Hepatocyte (in vitro differentiated cells): ENCODE results near the gene MRPS27. TPM values are rescaled to one million over a fixed set of nuclear protein-coding genes. Genes with fewer than 3 reads are reported as not detected.

ENCODE experiments used
- DNase-seq: peaks from one replicate; pipeline ENCODE4 v3.0.0-alpha.2; 2016; ENCODE audit warnings: low spot score
- H2AFZ ChIP-seq: fragments of 200-600 bp; sonication (generic); 2 replicates; pipeline ENCODE4 v1.6.0; 2016; ENCODE audit warnings: antibody characterized with exemption, mild to moderate bottlenecking
- H3K27ac ChIP-seq: fragments of 200-600 bp; sonication (generic); 2 replicates; pipeline ENCODE4 v1.5.1; 2016; ENCODE audit warnings: mild to moderate bottlenecking
- H3K27me3 ChIP-seq: fragments of 200-600 bp; sonication (generic); 2 replicates; pipeline ENCODE4 v1.6.1; 2016
- H3K36me3 ChIP-seq: fragments of 200-600 bp; sonication (generic); replicated peaks from 2 replicates; pipeline ENCODE4 v1.5.1; 2016; ENCODE audit warnings: low read depth; ENCODE audit not compliant: insufficient read depth
- H3K4me1 ChIP-seq: fragments of 200-600 bp; sonication (generic); 2 replicates; pipeline ENCODE4 v1.5.1; 2016; ENCODE audit warnings: mild to moderate bottlenecking, moderate library complexity; ENCODE audit not compliant: insufficient read depth
- H3K4me2 ChIP-seq: fragments of 200-600 bp; sonication (generic); 2 replicates; pipeline ENCODE4 v1.6.0; 2016
- H3K4me3 ChIP-seq: fragments of 200-600 bp; sonication (generic); 2 replicates; pipeline ENCODE4 v1.5.1; 2016; ENCODE audit warnings: mild to moderate bottlenecking
- H3K79me2 ChIP-seq: fragments of 200-600 bp; sonication (generic); 2 replicates; pipeline ENCODE4 v1.6.0; 2017; ENCODE audit warnings: mild to moderate bottlenecking
- H3K9me2 ChIP-seq: fragments of 200-600 bp; sonication (generic); replicated peaks from 2 replicates; pipeline ENCODE4 v1.6.0; 2017; ENCODE audit warnings: mild to moderate bottlenecking; ENCODE audit not compliant: insufficient read depth
- H3K9me3 ChIP-seq: fragments of 200-600 bp; sonication (generic); 2 replicates; pipeline ENCODE4 v1.5.1; 2016; ENCODE audit warnings: low read depth, mild to moderate bottlenecking
- H4K20me1 ChIP-seq: fragments of 200-600 bp; sonication (generic); 2 replicates; pipeline ENCODE4 v1.6.0; 2016; ENCODE audit warnings: mild to moderate bottlenecking; ENCODE audit not compliant: insufficient read depth, poor library complexity, severe bottlenecking
- EZH2 ChIP-seq: fragments of 200-600 bp; sonication (generic); IDR thresholded peaks from 2 replicates; pipeline ENCODE4 v1.6.1; 2016; ENCODE audit warnings: antibody characterized with exemption, mild to moderate bottlenecking, borderline replicate concordance
- EZH2phosphoT487 ChIP-seq: fragments of 200-600 bp; sonication (generic); IDR thresholded peaks from one replicate; pipeline ENCODE4 v1.6.1; 2018; ENCODE audit warnings: antibody characterized with exemption, mild to moderate bottlenecking, low read depth, moderate library complexity; ENCODE audit not compliant: unreplicated experiment, severe bottlenecking
- WGBS: methylation state at CpG from one replicate; pipeline ENCODE4 v1.1.6; 2016; ENCODE audit warnings: low lambda C conversion rate; ENCODE audit errors: missing lambda C conversion rate; 5-methylcytosine and 5-hydroxymethylcytosine counted together
- polyA plus RNA-seq: library from polyadenylated mRNA; unstranded; fragments of >200 nt; fragmentation: Nextera tagmentation; extraction: Ambion mirVana; gene quantifications from 2 replicates; pipeline ENCODE4 v1.2.1, GENCODE V29; 2016
- total RNA-seq: library from RNA; depleted of rRNA; stranded (reverse); fragments of >200 nt; gene quantifications from 2 replicates; pipeline ENCODE4 v1.2.3, GENCODE V29; 2014
- TF ChIP-seq, protein P1 (sequence below): fragments of 200-600 bp; sonication (generic); IDR thresholded peaks from 2 replicates; pipeline ENCODE4 v1.5.1; 2016; ENCODE audit warnings: antibody characterized with exemption, mild to moderate bottlenecking; ENCODE audit not compliant: poor library complexity

Gene MRPS27
- total and polyA plus RNA-seq, 2 experiments from 2014 or later: 35.6 to 63.5 TPM

DNA sequence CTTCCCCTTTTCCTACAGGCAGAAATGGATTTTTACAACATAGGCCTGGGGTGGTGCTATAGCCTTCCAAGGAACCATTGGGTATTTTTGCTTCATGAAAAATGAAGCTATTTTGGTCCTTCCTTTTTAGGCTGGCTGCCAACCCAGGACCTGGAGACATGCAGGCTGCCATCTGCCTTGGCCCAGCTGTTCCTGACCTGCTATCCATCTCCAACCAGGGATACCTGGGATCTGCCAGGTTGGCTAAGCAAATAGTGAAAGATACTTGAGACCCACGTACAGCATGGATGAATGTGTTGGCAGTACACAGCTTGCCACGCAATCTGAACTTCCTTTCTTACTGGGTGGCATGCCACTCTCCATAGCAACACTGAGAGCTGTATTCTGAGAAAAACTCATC is 31.1 kb downstream of the MRPS27 start:
- DNase-seq: no peak
- Histone ChIP-seq H2AFZ (no peak overlapping the region), H3K9me2 (no peaks in the 10 kb centered on the region), H3K4me3 (no peak overlapping the region), H4K20me1 (no peaks in the 10 kb centered on the region), H3K27ac (no peak overlapping the region), H3K79me2 (no peaks in the 10 kb centered on the region), H3K4me1 (no peaks in the 10 kb centered on the region), H3K27me3 (no peaks in the 10 kb centered on the region), H3K36me3 (no peaks in the 10 kb centered on the region), H3K4me2 (no peak overlapping the region), H3K9me3 (no peaks in the 10 kb centered on the region)
- TF ChIP-seq EZH2phosphoT487 (no peak), EZH2 (no peak)
- TF ChIP-seq, protein P1, sequence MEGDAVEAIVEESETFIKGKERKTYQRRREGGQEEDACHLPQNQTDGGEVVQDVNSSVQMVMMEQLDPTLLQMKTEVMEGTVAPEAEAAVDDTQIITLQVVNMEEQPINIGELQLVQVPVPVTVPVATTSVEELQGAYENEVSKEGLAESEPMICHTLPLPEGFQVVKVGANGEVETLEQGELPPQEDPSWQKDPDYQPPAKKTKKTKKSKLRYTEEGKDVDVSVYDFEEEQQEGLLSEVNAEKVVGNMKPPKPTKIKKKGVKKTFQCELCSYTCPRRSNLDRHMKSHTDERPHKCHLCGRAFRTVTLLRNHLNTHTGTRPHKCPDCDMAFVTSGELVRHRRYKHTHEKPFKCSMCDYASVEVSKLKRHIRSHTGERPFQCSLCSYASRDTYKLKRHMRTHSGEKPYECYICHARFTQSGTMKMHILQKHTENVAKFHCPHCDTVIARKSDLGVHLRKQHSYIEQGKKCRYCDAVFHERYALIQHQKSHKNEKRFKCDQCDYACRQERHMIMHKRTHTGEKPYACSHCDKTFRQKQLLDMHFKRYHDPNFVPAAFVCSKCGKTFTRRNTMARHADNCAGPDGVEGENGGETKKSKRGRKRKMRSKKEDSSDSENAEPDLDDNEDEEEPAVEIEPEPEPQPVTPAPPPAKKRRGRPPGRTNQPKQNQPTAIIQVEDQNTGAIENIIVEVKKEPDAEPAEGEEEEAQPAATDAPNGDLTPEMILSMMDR: no peak
- 98% methylated on average over 2 of the region's 2 CpGs for WGBS

DNA sequence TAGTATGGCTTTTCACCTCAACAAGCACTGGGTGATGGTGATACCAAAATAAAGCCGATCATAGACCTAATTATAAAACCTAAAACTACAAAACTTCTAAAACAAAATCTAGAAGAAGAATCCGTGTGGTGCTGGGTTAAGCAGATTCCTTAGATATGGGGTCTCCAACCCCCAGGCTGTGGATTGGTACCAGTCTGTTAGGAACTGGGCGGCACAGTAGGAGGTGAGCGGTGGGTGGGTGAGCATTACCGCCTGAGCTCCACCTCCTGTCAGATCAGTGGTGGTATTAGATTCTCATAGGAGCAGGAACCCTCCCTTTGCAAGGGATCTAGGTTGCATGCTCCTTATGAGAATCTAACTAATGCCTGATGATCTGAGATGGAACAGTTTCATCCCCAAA is 33.2 kb downstream of the MRPS27 start:
- no peaks in the 10 kb centered on the region for H3K79me2 ChIP-seq
- no peak overlapping the region for H3K4me3 ChIP-seq
- WGBS: 96% methylated on average over 5 of the region's 5 CpGs
- no peak for DNase-seq
- H3K36me3 ChIP-seq: no peaks in the 10 kb centered on the region
- H3K4me1 ChIP-seq: peaks cover 16% of the 10 kb centered on the region
- TF ChIP-seq, protein P1: no peak
- H3K9me2 ChIP-seq: no peaks in the 10 kb centered on the region
- no peaks in the 10 kb centered on the region for H3K9me3 ChIP-seq
- H3K27ac ChIP-seq: no peak overlapping the region
- no peak overlapping the region for H2AFZ ChIP-seq
- H4K20me1 ChIP-seq: no peaks in the 10 kb centered on the region
- H3K27me3 ChIP-seq: no peaks in the 10 kb centered on the region
- H3K4me2 ChIP-seq: no peak overlapping the region

DNA sequence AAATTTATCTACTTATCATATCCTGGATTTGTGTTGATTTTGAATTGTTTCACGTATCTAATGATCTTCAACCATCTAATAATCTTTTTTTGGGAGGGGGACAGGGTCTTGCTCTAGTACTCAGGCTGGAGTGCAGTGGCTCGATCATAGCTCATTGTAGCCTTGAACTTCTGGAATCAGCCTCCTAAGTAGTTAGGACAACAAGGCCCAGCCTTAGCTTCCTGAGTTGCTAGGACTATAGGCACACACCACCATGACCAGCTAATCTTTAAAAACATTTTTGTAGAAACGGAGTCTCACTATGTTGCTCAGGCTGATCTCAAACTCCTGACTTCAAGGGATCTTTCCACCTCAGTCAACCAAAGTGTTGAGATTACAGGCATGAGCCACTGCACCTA is 34.6 kb downstream of the MRPS27 start:
- no peak for DNase-seq
- Histone ChIP-seq H3K4me3 (no peak overlapping the region), H4K20me1 (no peaks in the 10 kb centered on the region), H3K27ac (no peak overlapping the region), H3K36me3 (no peaks in the 10 kb centered on the region), H3K9me2 (no peaks in the 10 kb centered on the region), H3K79me2 (no peaks in the 10 kb centered on the region), H2AFZ (no peak overlapping the region), H3K4me1 (peaks cover 29% of the 10 kb centered on the region), H3K9me3 (no peaks in the 10 kb centered on the region), H3K4me2 (no peak overlapping the region), H3K27me3 (no peaks in the 10 kb centered on the region)
- 90% methylated on average over 3 of the region's 3 CpGs for WGBS
- TF ChIP-seq EZH2phosphoT487 (no peak), EZH2 (no peak)
- TF ChIP-seq, protein P1: no peak
